Uterus (tissue), 2 donors: Measurements from ENCODE around the gene SRPX.

Experiments
- CTCF ChIP-seq, 4 experiments: fragments of 200-600 bp in 2 of 4; fragments of 450-650 bp in 2 of 4; sonication (generic) in 2 of 4; IDR thresholded peaks; one replicate each; pipeline ENCODE4 v1.5.1; 2016 to 2019; ENCODE audit warnings: antibody characterized with exemption in 4 of 4, mild to moderate bottlenecking in 2 of 4, moderate library complexity in 1 of 4
- POLR2A ChIP-seq, 2 donors: fragments of 450-650 bp; IDR thresholded peaks; one replicate each; pipeline ENCODE4 v1.6.1; 2016; ENCODE audit warnings: antibody characterized with exemption in 2 of 2, mild to moderate bottlenecking in 1 of 2, moderate library complexity in 1 of 2

DNA sequence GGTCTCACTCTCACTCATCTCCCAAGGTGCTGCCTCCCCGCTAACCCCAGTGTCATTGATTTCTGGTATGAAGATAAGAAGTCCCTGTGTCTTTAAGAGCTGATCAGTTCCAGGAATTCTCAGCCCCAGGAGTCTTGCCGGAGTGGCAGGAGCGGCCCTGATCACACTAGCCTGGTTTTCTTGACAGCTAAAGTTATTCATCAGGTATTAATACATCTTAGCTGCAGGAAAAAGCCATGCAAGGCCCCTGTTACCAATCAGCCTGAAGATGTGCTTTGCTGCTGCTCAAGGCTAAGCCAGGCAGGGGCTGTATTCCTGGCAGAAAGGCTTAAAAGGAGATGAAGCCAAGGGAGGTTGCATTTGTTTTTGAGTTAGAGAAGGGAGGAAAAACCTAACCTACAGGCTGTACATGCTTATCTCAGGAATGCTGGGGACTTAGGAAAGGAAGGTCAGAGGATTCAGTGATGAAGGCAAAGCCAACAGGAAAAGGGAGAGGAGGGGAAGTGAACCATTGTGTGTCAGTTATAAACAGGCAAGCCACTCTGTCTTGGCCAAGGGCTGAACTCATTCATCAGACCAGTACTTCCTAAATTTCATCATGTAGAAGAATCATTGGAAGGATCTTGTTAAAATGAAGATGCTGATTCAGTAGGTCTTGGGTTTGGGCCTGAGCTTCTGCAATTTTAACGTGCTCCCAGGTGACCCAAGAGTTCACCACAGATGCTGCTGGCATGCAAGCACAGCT is 8.6 kb downstream of the SRPX start:
- TF ChIP-seq CTCF (IDR thresholded peaks at IDR 0.05) (no peak), POLR2A (IDR thresholded peaks at IDR 0.05) (no peak)
